K562 (cell line): ENCODE results near the gene ERN1. TPM values are rescaled to one million over a fixed set of nuclear protein-coding genes. Genes with fewer than 3 reads are reported as not detected.

ENCODE experiments used
- BRD9 ChIP-seq: fragments of 450-650 bp; IDR thresholded peaks from 2 replicates; pipeline ENCODE4 v1.6.1; 2018; ENCODE audit warnings: low read depth; ENCODE audit not compliant: partially characterized antibody
- CUX1 ChIP-seq: fragments of 200-800 bp; sonication (Bioruptor generic); IDR thresholded peaks from 2 replicates; pipeline ENCODE4 v1.6.1; 2016; ENCODE audit warnings: missing genetic modification characterization, missing compliant biosample characterization
- DACH1 ChIP-seq: fragments of 450-650 bp; IDR thresholded peaks from 2 replicates; pipeline ENCODE4 v1.6.1; 2018; ENCODE audit not compliant: partially characterized antibody
- ESRRA ChIP-seq: fragments of 450-650 bp; IDR thresholded peaks from 2 replicates; pipeline ENCODE4 v1.6.1; 2014; ENCODE audit warnings: low read depth, mild to moderate bottlenecking, moderate library complexity, borderline replicate concordance
- HDAC2 ChIP-seq: fragments of 450-650 bp; IDR thresholded peaks from 2 replicates; pipeline ENCODE4 v1.6.1; 2016; ENCODE audit warnings: mild to moderate bottlenecking
- IRF2 ChIP-seq: sonication (generic); formaldehyde crosslinking; IDR thresholded peaks from 2 replicates; pipeline ENCODE4 v1.8.1; 2022; ENCODE audit warnings: mild to moderate bottlenecking, missing genetic modification reagents
- MEIS2 ChIP-seq: fragments of 450-650 bp; IDR thresholded peaks from 2 replicates; pipeline ENCODE4 v1.6.1; 2014; ENCODE audit warnings: mild to moderate bottlenecking; ENCODE audit not compliant: partially characterized antibody
- PRPF4 ChIP-seq: fragments of 200-400 bp; formaldehyde crosslinking; IDR thresholded peaks from one replicate; pipeline ENCODE4 v1.6.1; 2017; ENCODE audit warnings: low read length, low read depth, mild to moderate bottlenecking; ENCODE audit not compliant: insufficient read depth, poor library complexity, severe bottlenecking
- RBFOX2 ChIP-seq: fragments of 200-400 bp; formaldehyde crosslinking; IDR thresholded peaks from 2 replicates; pipeline ENCODE4 v1.6.1; 2017; ENCODE audit warnings: low read depth, mild to moderate bottlenecking, low read length, moderate library complexity
- SMAD4 ChIP-seq: fragments of 250-450 bp; sonication (Bioruptor Pico); conservative IDR thresholded peaks from 2 replicates; pipeline ENCODE4 v1.8.0; 2021; ENCODE audit warnings: inconsistent platforms, mild to moderate bottlenecking, moderate library complexity
- SMARCE1 ChIP-seq: fragments of 450-650 bp; IDR thresholded peaks from 2 replicates; pipeline ENCODE4 v1.7.1; 2016; ENCODE audit warnings: mild to moderate bottlenecking
- SP1 ChIP-seq: sonication (generic); formaldehyde crosslinking; IDR thresholded peaks from 2 replicates; pipeline ENCODE4 v1.8.1; 2022; ENCODE audit warnings: mild to moderate bottlenecking, missing genetic modification reagents
- TCF7L2 ChIP-seq: fragments of 150-350 bp; IDR thresholded peaks from 2 replicates; pipeline ENCODE4 v1.6.1; 2016; ENCODE audit warnings: low read depth, mild to moderate bottlenecking, low read length, moderate library complexity
- TEAD1 ChIP-seq, 2 experiments: fragments of 450-650 bp in 1 of 2; sonication (generic) in 1 of 2; formaldehyde crosslinking; IDR thresholded peaks; 2 replicates each; pipeline versions ENCODE4 v1.4.0 to v1.8.0; 2020 to 2022; ENCODE audit warnings: mild to moderate bottlenecking in 2 of 2, missing genetic modification reagents in 1 of 2
- TFAM ChIP-seq: fragments of 250-450 bp; sonication (Bioruptor Pico); conservative IDR thresholded peaks from 2 replicates; pipeline ENCODE4 v1.5.0; 2021; ENCODE audit warnings: mild to moderate bottlenecking, moderate library complexity
- ZBTB17 ChIP-seq: fragments of 450-650 bp; formaldehyde crosslinking; IDR thresholded peaks from 2 replicates; pipeline ENCODE4 v1.4.0; 2020; ENCODE audit warnings: mild to moderate bottlenecking
- ZNF316 ChIP-seq: fragments of 450-650 bp; IDR thresholded peaks from 2 replicates; pipeline ENCODE4 v1.6.1; 2016
- polyA plus RNA-seq, 8 experiments: library from polyadenylated mRNA; depleted of rRNA in 4 of 8; stranded (reverse) in 5 of 8; unstranded in 3 of 8; fragments of >200 nt; fragmentation: Nextera tagmentation in 2 of 8; fragmentation: Illumina TruSeq in 1 of 8; extraction: Ambion mirVana in 2 of 8; extraction: Trizol in 1 of 8; gene quantifications; 2 replicates each; pipeline versions ENCODE4 v1.2.1 to v1.2.3, GENCODE V29; 2011 to 2014; ENCODE audit warnings: inconsistent platforms in 1 of 8, missing spikeins in 1 of 8
- total RNA-seq, 7 experiments: library from RNA; depleted of rRNA in 6 of 7; stranded (reverse); fragments of >200 nt in 6 of 7; fragmentation: Illumina TruSeq in 2 of 7; extraction: Trizol in 2 of 7; gene quantifications; 2 replicates each; pipeline versions ENCODE4 v1.2.1 to v1.2.3, GENCODE V29; 2011 to 2021; ENCODE audit warnings: low replicate concordance in 1 of 7
- TF ChIP-seq, protein P1 (sequence below): fragments of 250-450 bp; sonication (Bioruptor Pico); IDR thresholded peaks from 2 replicates; pipeline ENCODE4 v1.4.0; 2020

ERN1 gene
- total and polyA plus RNA-seq, 9 of the 15 experiments (the other 6 are each of a cell fraction or from before 2014, with no cell fraction given), result 2.1 to 22.5 (median 7.3) TPM

DNA sequence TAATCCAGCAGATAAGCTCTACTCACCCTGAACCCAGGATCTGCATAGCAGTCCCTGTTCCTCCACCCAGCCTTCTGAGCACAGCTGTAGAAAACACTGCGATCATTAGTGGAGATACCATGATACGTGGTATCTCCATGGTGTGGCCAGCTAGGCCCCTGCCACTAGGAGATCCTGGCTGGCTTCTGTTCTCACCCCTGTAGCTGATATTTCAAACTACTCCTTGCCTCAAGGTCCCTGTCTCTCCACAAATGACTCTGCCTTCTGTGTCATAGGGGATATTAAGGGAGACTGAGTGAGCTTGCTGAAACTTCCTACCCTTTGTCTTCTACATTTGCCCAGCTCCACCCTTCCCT is 44.3 kb downstream of the ERN1 start (continued):
- TF ChIP-seq SP1 (CRISPR knock-in tag), result no peak
- no peak for TF ChIP-seq MEIS2
- TF ChIP-seq SMAD4 (CRISPR knock-in tag), result peak; percentile 39; the same call in 1 of the 2 replicates
- TF ChIP-seq BRD9, result no peak
- TF ChIP-seq ESRRA, result no peak
- no peak for TF ChIP-seq IRF2
- peak; percentile 45 for TF ChIP-seq DACH1
- TF ChIP-seq ZBTB17 (CRISPR knock-in tag), result peak; percentile 6; the same call in 1 of the 2 replicates
- peak in 1 of 2 experiments; percentile 60; a peak in 2 of 4 replicates for TF ChIP-seq TEAD1 (CRISPR knock-in tag; IDR thresholded peaks at IDR 0.05)
- no peak for TF ChIP-seq ZNF316
- TF ChIP-seq, protein P1, sequence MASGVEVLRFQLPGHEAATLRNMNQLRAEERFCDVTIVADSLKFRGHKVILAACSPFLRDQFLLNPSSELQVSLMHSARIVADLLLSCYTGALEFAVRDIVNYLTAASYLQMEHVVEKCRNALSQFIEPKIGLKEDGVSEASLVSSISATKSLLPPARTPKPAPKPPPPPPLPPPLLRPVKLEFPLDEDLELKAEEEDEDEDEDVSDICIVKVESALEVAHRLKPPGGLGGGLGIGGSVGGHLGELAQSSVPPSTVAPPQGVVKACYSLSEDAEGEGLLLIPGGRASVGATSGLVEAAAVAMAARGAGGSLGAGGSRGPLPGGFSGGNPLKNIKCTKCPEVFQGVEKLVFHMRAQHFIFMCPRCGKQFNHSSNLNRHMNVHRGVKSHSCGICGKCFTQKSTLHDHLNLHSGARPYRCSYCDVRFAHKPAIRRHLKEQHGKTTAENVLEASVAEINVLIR (CRISPR knock-in tag), result no peak
- no peak for TF ChIP-seq CUX1 (CRISPR knock-in tag)
- no peak for TF ChIP-seq SMARCE1
- no peak for TF ChIP-seq TFAM (CRISPR knock-in tag)
- no peak for TF ChIP-seq RBFOX2
- TF ChIP-seq TCF7L2, result no peak
- no peak for TF ChIP-seq PRPF4
- TF ChIP-seq HDAC2, result no peak
